GM21447 (cell line): Measurements from ENCODE around the gene MFF.

Source experiments
- ATAC-seq: cut with Tn5 transposase; IDR thresholded peaks from one replicate; pipeline ENCODE4 v1.9.1; 2021; ENCODE audit not compliant: unreplicated experiment

MFF gene

DNA sequence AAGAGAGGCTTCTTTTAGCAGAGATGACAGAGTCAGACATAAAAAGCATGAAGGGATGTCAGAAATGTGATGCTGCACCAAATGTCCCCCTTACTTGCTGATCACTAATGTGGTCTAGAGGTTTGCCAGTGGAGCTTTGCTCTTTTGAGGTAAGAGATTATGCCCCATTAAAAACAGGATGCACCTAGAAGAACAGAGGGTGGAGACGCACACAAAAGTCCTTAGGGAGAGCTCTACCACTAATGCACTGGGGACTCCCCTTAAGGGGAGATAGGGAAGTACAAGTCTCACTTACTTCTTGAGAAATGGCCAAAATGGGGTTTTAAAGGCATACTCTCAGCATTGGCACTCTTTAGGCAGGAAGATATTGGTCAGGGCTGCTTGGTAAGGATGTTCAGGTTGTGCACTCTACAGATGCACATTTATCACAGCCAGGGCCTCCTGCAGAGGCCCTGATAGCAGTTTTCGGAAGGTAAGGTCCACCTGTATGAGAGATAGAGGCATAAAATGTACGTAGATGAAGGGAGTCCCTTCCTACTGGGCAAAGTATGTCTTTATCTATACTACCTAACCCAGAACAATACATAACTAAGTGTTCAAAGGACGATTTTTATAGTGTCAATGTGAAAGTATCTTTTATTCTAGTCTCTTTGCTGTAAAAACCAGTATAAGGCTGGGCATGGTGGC is 79.7 kb downstream of the MFF start:
- no peak for ATAC-seq

DNA sequence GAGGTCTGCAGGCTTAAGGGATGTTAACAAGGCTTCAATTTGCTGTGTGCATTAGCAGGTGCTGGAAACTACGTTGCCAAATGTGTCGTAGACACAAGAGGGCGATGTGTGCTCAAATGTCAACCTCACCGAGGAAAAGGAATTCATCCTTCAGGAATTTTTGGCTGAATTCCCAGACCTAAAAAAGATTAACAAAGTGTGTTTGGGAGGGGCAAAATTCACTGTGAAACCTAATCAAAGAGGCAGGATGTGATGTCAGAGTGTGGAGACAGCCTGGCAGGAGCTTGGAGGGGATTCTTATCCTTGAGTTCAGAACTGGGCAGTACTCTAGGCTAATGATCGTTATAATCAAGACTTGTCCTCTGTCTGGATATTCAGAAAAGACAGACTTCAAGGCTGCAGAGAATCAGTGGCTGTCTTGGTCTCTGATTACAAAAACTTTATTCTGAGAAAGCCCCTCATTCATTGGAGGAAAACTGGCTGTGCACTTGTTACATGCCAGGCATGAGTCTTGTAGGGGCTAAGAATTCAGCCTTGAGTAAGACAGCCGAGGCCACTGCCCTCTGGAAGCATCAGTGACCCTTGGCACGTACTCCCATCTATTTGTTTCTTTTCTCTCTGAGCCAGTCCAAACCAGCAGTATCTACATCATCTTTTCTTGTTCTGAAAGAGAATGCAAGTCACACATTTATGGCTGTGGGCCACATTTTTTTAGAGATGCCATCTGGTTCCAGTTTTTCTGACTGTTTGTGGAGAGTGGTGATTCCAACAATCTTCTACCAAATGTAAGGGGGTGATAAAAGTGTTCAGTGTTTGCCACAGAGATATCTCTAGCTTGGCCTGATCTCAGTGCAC is 81.4 kb downstream of the MFF start:
- no peak for ATAC-seq
